Esophagus (tissue), 2 donors: Measurements from ENCODE around the gene CFAP99. TPM values are rescaled to one million over a fixed set of nuclear protein-coding genes. Genes with fewer than 3 reads are reported as not detected.

Experiments
- H3K27ac ChIP-seq, 2 donors: one replicate each; pipeline ENCODE4 v1.5.1; 2013; ENCODE audit warnings: low read depth in 2 of 2, mild to moderate bottlenecking in 2 of 2, inconsistent platforms in 1 of 2, low read length in 1 of 2, moderate library complexity in 1 of 2
- H3K27me3 ChIP-seq, 2 donors: one replicate each; pipeline ENCODE4 v1.6.1; 2013; ENCODE audit warnings: low read length in 2 of 2, control low read depth in 1 of 2, mild to moderate bottlenecking in 1 of 2; ENCODE audit not compliant: insufficient read depth in 2 of 2, control insufficient read depth in 1 of 2
- H3K36me3 ChIP-seq, 2 donors: one replicate each; pipeline ENCODE4 v1.6.1; 2013; ENCODE audit warnings: low read length in 1 of 2; ENCODE audit not compliant: control insufficient read depth in 2 of 2, insufficient read depth in 2 of 2
- H3K4me1 ChIP-seq, 2 donors: one replicate each; pipeline ENCODE4 v1.6.1; 2013; ENCODE audit warnings: low read length in 1 of 2; ENCODE audit not compliant: control insufficient read depth in 2 of 2, insufficient read depth in 2 of 2
- H3K4me3 ChIP-seq, 2 donors: one replicate each; pipeline ENCODE4 v1.5.1; 2013; ENCODE audit warnings: low read length in 2 of 2, mild to moderate bottlenecking in 2 of 2, low read depth in 1 of 2, moderate library complexity in 1 of 2
- H3K9me3 ChIP-seq, 2 donors: one replicate each; pipeline ENCODE4 v1.6.1; 2013; ENCODE audit warnings: mild to moderate bottlenecking in 2 of 2, low read depth in 1 of 2, low read length in 1 of 2, moderate library complexity in 1 of 2; ENCODE audit not compliant: control insufficient read depth in 2 of 2, insufficient read depth in 1 of 2
- WGBS, 2 donors: extraction: QIAGEN DNeasy Blood & Tissue Kit; methylation state at CpG; one replicate each; pipeline ENCODE4 v1.1.7; 2013; 5-methylcytosine and 5-hydroxymethylcytosine counted together
- polyA plus RNA-seq, 2 donors: library from polyadenylated mRNA; stranded (reverse); fragments of 200-250 nt; gene quantifications; one replicate each; pipeline ENCODE4 v1.2.3, GENCODE V29; 2013
- donor health status: healthy with polysubstance abuse.
- donor health status: Bipolar disorder and iron deficiency.

CFAP99 gene
- polyA plus RNA-seq, 2 donors: 0.04 to 0.07 TPM

GRCh38 chr4:2408401-2408958 is 10.3 kb upstream of the CFAP99 start:
- Histone ChIP-seq H3K9me3 (no peaks in the 10 kb centered on the region), H3K27me3 (no peaks in the 10 kb centered on the region), H3K36me3 (no peaks in the 10 kb centered on the region), H3K4me3 (no peak overlapping the region), H3K4me1 (peaks cover 5 to 19% of the 10 kb centered on the region in 2 donors), H3K27ac (no peak overlapping the region)
- 77 to 81% methylated on average over 15 of the region's 15 CpGs for WGBS, 2 donors

DNA sequence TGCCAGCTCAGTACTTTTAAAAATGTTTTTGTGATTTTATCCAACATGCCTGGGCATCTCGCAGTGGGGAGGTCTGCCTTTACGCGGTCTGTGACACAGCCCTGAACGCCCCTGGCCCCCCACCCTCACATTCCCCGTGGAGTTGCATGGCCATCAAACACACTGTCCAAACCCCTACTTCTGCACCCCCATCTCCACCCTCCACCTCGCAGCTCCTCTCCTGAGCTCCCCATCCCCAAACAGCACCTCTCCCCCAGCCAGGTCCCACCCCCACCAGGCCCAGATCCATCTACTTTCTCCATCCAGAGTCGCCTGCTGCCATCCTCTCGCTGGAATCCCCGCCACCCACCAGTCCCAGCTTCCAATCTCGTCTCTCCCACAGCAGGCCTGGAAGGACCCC is 9.8 kb upstream of the CFAP99 start:
- peaks cover 7 to 22% of the 10 kb centered on the region in 2 donors for H3K4me1 ChIP-seq
- 76 to 86% methylated on average over 10 of the region's 10 CpGs for WGBS, 2 donors
- no peak overlapping the region for H3K27ac ChIP-seq
- no peak overlapping the region for H3K4me3 ChIP-seq
- no peaks in the 10 kb centered on the region for H3K9me3 ChIP-seq
- H3K36me3 ChIP-seq: no peaks in the 10 kb centered on the region
- no peaks in the 10 kb centered on the region for H3K27me3 ChIP-seq

DNA sequence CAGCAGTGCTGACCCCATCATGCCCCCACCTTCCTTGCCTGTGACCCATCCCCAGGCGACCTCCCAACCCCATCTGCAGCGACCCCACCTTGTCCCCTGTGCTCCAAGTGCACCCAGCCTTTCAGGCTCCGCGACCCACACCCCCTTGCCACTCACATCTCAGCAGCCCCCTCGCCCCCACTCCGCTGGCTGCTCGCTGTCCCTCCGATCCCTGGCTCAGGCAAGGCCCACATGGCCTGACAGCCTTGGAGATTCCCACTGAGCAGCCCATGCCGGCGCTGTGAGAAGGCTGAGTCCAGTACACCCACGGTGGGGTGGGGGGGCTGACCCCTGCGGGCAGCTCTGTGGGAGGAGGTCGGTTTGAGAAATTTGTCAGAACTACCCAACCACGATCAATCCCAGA is 9.4 kb upstream of the CFAP99 start:
- no peak overlapping the region for H3K27ac ChIP-seq
- H3K9me3 ChIP-seq: no peaks in the 10 kb centered on the region
- peaks cover 7 to 25% of the 10 kb centered on the region in 2 donors for H3K4me1 ChIP-seq
- H3K36me3 ChIP-seq: no peaks in the 10 kb centered on the region
- H3K4me3 ChIP-seq: no peak overlapping the region
- H3K27me3 ChIP-seq: no peaks in the 10 kb centered on the region
- WGBS, 2 donors: 87 to 89% methylated on average over 14 of the region's 14 CpGs

DNA sequence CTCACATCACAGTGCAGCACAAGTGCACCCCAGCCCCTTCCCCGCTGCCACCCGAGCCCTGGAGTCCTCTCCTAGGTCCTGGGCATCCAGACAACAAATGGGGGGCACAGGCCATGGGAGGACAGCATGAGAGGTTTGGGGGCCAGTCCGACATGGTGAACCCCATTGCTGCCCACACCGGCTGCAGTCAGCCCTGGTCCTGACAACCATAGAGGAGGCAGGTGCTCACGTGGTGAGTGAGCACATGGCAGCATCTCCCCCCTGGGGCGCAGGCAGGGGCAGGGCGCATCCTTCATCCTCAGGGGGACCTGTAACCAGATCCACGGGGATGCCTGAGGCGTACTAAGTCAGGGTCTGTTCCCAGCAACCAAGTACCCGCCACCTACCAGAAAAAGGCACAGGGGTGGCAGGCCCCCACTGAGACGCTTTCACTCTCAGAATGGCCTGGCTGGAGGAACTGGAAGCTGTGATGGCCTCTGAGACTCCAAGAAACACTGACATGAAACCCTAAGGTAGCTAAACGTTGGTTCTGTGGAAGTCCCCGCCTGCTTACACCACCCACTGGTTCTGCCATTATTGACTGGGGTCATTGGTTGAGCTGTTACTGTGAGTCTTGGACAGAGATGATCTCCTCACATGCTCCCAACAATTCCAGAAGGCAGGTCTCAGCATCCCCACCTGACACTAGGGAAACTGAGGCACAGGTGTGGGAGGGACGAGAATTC is 6.8 kb upstream of the CFAP99 start:
- Histone ChIP-seq H3K27ac (peak overlapping the region; percentile 51 to 96), H3K27me3 (no peaks in the 10 kb centered on the region), H3K4me3 (no peak overlapping the region), H3K36me3 (no peaks in the 10 kb centered on the region), H3K9me3 (peaks cover 0 to 2% of the 10 kb centered on the region in 2 donors), H3K4me1 (peaks cover 7 to 33% of the 10 kb centered on the region in 2 donors)
- WGBS, 2 donors: 82 to 83% methylated on average over 14 of the region's 14 CpGs

DNA sequence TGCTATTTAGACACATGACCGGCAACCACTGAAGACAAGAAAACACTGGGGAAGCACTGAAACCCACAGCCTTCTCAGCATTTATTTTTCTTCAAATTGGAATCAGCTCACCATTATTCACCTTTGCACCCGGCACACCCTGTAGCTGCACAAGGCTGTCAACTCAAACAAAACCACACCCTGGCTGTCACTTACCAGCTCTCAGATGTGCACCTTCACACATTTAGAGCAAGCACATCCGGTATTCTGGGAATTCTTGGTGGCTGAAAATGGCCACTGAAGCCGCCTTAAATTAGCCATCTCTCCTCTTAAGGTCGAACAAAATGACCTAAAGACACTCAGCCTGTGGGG is 6.2 kb upstream of the CFAP99 start:
- Histone ChIP-seq H3K9me3 (peaks cover 0 to 2% of the 10 kb centered on the region in 2 donors), H3K27ac (peak overlapping the region; percentile 89 to 96), H3K27me3 (no peaks in the 10 kb centered on the region), H3K4me3 (peak overlapping the region in 1 of 2 donors; percentile 9), H3K4me1 (peaks cover 7 to 34% of the 10 kb centered on the region in 2 donors), H3K36me3 (no peaks in the 10 kb centered on the region)
- 31 to 36% methylated on average over 5 of the region's 5 CpGs for WGBS, 2 donors

DNA sequence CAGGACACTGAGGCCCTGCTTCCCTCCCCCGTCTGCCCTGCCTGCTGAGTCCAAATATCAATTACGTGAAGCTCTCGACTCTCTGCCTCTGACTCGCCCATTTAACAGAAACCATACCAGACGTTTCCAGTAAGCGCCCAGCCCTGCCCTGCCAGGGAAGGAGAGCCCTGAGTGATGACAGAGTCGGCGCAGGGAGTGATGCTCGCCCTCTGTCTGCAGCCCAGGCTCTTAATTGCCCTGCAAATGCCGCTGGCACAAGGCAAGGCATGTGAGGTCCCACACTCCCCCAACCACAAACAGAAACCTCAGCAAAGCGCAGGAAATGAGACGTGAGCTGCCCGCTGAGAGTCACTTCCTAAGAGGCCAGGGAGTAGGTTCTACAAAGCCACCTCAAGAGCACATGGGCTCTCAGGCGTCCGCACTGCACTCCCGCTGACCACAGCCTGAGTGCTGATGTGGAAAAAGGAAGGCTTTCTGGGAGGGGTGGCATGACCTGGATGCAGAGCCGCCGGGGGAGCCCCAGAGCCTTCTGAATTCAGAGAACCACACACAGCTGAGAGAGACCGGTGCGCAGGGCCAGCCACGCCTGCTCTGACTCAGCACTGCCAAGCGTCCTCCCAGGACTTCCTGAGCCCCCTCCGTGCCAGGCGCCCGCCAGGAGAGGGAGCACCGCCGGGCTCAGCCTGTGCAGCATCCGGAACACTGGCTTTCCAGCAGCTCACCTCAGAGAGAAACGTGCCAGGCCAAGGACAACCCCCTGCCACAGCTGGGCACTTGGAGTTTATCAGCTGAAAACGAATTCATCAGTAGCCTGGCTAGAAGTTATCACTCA is 5.7 kb upstream of the CFAP99 start:
- H3K36me3 ChIP-seq: no peaks in the 10 kb centered on the region
- peak overlapping the region; percentile 89 to 96 for H3K27ac ChIP-seq
- peaks cover 7 to 38% of the 10 kb centered on the region in 2 donors for H3K4me1 ChIP-seq
- peak overlapping the region; percentile 9 to 11 for H3K4me3 ChIP-seq
- H3K27me3 ChIP-seq: peaks cover 0 to 3% of the 10 kb centered on the region in 2 donors
- 6 to 10% methylated on average over 30 of the region's 30 CpGs for WGBS, 2 donors
- peaks cover 0 to 2% of the 10 kb centered on the region in 2 donors for H3K9me3 ChIP-seq

GRCh38 chr4:2413821-2414610 is 4.7 kb upstream of the CFAP99 start:
- Histone ChIP-seq H3K4me3 (no peak overlapping the region), H3K9me3 (peaks cover 0 to 2% of the 10 kb centered on the region in 2 donors), H3K36me3 (no peaks in the 10 kb centered on the region), H3K4me1 (peaks cover 7 to 35% of the 10 kb centered on the region in 2 donors), H3K27me3 (peaks cover 0 to 3% of the 10 kb centered on the region in 2 donors), H3K27ac (peak overlapping the region; percentile 89 to 96)
- WGBS, 2 donors: 61 to 64% methylated on average over 14 of the region's 14 CpGs

DNA sequence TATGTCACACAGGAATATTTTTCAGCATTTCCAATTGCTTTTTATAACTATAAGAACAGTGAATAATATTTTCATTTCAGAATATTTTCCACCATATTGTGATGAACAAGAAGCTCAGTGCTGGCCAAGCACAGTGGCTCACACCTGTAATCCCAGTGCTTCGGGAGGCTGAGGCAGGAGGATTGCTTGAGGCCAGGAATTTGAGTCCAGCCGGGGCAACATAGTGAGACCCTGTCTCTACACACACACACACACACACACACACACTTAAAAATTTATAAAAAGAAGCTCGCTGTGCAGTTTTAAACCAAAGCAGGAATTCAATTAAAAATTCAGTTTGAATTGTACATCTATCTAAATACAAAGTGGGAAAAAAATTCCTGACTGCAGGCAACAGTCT is 3.5 kb upstream of the CFAP99 start:
- no peaks in the 10 kb centered on the region for H3K36me3 ChIP-seq
- H3K4me3 ChIP-seq: no peak overlapping the region
- peaks cover 7 to 40% of the 10 kb centered on the region in 2 donors for H3K4me1 ChIP-seq
- peaks cover 0 to 2% of the 10 kb centered on the region in 2 donors for H3K9me3 ChIP-seq
- H3K27me3 ChIP-seq: peaks cover 0 to 3% of the 10 kb centered on the region in 2 donors
- no peak overlapping the region for H3K27ac ChIP-seq
- 89 to 96% methylated on average over 3 of the region's 3 CpGs for WGBS, 2 donors
